ENCODE measurements around the gene SH3D21.

The SH3D21 gene

DNA sequence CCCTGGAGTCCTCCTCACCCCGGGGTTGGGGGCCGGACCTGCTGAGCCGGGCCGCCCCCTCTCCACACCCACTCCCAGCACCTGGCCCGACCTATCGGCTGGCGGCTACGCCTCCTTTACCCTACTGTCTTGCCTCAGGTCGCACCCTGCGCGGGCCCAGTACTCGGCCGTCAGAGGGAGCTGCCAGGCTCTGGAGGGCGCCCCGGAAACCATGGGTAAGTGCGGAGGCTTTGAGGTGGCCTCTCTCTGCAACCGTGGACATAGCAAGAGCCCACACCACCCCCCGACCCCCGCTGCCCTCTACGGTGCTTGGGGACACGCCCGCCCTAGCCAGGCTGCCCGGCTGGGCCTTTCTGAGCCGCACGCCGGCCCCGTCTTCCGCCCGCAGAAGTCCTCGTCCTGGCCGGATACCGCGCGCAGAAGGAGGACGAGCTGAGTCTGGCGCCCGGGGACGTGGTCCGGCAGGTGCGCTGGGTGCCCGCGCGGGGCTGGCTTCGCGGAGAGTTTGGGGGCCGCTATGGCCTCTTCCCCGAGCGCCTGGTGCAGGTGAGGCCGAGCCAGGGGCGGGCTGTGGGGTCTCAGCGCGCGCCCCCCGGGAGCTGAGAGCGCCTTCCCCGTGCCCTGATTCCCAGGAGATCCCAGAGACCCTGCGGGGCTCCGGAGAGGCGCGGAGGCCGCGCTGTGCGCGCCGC, at the start of gene SH3D21:
Gene SH3D21, plus strand, starts transcription at position 159 of the 692 bp plus-strand sequence. Its CDS starts 53 bp downstream, at position 212.
- peak; percentile 42 for DNase-seq (ENCODE audit: low read depth)

DNA sequence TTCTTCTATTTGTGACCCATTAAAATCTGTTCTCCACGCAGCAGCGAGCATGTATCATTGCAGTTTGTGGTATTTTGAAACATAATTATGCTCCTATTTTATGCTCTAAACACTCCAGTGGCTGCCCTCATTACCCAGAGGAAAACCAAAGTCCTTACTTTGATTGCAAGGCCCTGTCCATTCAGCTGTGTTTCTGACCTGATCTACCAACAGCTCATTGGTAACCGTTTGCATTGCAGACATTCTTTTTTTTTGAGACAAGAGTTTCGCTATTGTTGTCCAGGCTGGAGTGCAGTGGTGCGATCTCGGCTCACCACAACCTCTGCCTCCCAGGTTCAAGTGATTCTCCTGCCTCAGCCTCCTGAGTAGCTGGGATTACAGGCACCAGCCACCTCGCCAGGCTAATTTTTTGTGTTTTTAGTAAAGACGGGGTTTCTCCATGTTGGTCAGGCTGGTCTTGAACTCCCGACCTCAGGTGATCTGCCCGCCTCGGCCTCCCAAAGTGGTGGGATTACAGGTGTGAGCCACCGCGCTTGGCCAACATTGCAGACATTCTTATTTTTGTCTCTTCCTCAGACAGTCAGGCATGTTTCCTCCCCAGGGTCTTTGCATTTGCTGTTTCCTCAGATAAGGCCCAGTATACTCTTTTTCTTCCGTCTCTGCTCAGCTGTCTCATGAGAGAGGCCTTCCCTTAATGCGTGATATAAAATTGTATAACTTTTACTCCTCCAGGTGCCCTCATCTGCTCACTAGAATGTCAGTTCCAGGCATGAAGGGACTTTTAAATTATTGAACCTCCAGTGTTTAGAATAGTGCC, 49.4 kb upstream of the SH3D21 start:
- no peak for DNase-seq (ENCODE audit: low read depth)

DNA sequence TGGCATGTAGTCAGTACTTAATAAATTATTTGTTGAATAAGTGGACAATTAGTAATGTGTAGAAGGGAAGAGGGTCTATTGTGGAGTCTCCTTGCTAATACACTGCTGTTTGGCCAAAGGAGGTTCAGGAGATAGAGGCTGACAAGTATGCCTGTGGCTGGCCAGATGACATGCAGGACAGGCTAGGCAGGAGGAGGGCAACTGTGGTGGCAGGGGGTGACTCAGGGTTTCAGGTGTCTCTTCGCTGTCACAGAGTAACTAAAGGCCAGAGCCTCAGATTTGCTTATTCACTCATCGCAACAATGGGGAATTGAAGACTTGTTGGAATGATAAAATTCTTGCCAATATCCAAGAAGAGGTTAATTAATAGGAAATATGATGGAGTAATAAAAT, 48.8 kb upstream of the SH3D21 start:
- DNase-seq (ENCODE audit: low read depth): peak; percentile 18

DNA sequence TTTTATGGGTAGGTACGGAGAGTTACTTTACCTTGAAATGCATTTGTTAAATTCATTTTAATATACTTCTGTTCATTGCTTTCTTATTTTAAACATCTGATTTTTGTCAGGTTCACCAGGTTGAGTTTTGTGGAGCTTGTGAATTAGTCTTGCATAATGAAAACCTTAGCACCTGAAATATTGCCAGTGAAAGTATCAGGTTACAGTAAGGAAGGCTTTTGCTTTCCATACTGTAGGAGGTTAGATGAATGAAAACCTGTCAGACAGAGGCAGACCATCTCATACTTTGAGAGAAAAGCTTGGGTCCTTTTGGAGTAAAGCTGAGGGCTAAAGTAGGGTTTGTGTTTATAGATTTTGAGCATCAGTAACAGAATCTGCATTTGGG, 47.2 kb upstream of the SH3D21 start:
- no peak for DNase-seq (ENCODE audit: low read depth)

DNA sequence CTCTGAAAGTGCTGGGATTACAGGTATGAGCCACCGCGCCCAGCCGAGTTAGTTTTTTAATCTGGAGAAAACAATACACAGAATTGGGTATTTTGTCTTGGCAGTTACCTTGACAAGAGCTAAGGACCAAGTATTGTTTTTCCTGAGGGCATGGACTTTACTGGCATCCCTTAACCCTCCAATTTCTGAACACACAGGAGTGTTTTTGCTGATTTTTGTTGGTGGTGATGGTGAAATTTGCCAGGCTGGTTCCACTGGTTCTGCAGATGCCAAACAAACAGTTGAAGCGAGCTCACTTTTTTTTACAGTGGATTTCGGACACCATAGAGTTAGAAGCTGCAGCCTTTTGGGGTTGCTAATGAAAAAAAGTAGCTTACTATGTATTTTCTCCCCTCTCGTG, 37.2 kb upstream of the SH3D21 start:
- no peak for DNase-seq (ENCODE audit: low read depth)

DNA sequence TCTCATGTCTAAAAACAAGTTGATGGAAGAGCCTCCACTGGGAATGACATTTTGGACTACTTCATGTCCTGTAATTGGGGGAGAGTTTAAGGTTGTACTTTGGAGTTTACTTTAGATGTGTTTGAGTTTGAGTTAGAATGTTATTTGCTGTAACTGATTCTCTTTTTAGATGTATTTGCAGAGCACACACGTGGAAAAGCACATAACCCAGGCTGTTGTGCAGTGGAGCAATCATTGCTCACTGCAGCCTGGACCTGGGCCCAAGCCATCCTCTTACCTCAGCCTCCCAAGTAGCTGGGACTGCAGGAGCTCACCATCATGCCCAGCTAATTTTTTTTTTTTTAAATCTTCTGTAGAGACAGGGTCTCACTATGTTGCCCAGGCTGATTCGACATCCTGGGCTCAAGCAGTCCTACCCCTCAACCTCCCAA, 36.7 kb upstream of the SH3D21 start:
- DNase-seq (ENCODE audit: low read depth): no peak

DNA sequence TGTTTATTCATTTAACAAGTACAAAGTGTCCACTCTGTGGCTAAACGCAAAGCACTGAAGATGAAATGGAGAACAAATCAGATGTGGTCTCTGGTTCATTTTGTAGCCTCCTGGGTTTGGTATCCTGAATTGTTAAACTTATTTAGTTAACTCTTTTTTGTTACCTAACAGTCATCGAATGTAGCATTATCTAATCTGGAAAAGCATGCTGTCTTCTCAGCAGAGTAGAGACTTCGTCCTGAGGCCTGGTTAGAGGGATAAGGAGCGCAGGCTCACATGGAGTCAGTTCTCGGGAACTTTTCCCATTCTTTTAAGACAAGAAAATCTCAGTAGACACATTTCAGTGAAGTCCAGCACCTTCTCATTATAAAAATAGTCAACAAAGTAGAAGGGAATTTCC, 33.1 kb upstream of the SH3D21 start:
- no peak for DNase-seq (ENCODE audit: low read depth)

DNA sequence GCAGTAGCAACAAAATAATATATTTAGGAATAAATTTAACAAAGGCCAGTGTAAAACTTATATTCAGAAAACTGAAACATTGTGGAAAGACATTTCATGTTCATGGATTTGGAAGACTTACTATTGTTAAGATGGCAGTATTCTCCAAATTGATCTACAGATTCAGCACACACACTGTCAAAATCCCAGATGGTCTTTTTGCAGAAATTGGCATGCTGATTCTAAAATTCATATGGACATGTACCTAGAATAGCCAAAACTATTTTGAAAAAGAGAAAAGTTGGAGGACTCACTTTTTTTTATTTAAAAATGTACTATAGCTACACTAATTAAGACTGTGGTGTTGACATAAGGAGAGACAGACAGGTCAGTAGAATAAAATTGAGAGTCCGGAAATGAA, 32.0 kb upstream of the SH3D21 start:
- DNase-seq (ENCODE audit: low read depth): no peak

DNA sequence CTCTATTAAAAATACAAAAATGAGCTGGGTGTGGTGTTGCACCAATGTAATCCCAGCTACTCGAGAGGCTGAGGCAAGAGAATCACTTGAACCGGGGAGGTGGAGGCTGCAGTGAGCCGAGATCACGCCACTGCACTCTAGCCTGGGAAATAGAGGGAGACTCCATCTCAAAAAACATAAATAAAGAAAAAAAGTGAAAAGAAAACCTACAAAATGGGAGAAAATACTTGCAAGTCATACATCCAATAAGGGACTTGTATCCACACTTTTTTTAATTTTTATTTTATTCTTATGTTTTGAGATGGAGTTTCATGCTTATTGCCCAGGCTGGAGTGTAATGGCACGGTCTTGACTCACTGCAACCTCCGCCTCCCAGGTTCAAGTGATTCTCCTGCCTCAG, 29.5 kb upstream of the SH3D21 start:
- DNase-seq (ENCODE audit: low read depth): no peak

DNA sequence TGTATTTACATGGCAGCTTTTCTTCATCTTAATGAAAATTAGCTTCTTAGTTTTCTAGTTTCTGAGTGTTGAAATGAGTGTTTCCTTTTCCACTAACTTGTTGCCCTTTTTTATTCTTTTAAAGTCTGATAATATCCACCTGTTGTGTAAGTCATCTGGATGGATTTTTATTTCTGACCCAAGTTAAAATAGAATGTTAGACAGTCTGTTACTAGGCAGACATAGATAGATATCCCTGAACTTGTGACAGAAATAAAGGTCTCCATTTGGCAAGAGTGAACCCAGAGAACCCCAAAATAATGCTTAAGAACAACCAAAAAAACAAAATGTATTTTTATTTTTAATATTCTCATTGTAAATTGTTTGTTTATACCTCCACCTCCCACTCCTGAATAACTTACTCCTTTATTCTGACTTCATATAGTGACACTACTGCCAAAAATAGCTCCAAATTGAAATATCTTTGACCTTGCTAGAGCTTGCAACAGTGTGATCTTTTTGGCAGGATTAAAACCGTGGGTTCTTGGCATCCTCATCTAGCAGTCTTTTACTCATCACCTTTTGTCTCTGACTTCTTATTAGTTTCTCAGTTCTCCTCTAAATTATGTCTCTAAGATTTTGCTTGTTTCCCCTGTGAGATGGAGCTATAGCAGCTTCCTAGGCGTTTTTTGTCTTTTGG, 26.9 kb upstream of the SH3D21 start:
- peak; percentile 40 for DNase-seq (ENCODE audit: low read depth)

DNA sequence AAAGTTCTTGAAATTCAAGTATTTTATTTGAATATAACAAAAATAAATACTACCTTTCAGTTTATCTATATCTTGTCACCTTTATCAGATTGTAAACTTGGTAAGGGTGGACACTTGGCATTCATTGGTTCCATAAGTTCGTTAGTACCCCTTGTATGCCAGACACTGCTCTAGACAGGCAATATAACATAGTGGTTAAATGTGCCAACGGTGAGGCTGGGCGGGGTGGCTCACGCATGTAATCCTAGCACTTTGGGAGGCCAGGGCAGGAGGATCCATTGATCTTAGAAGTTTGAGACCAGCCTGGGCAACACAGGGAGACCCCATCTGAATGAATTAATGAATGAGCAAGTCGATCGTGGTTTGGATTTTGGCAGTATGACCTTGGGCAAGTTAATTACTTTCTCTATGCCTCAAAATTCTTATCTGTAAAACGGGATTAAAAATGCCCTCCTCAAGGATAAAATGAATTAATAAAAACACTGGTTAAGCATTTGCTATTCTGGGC, 26.3 kb upstream of the SH3D21 start:
- no peak for DNase-seq (ENCODE audit: low read depth)

DNA sequence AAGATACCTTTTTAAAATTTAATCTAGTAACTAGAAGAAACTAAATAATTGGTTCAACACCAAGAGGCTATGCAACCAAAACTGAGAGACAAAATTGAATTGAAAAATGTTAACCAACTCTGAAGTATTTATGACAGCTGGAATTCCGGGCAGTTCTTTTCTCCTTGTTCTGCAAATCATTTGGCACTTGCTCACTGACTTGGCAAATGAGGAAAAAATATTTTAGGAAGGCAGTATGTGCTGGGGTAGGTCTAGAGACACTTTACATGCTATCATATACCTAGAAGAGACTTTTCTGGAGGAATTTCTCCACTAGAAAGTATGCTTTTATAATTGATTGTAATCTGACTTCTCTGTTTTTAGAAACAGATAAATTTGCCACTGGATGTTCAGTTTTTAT, 22.1 kb upstream of the SH3D21 start:
- DNase-seq (ENCODE audit: low read depth): peak; percentile 47

DNA sequence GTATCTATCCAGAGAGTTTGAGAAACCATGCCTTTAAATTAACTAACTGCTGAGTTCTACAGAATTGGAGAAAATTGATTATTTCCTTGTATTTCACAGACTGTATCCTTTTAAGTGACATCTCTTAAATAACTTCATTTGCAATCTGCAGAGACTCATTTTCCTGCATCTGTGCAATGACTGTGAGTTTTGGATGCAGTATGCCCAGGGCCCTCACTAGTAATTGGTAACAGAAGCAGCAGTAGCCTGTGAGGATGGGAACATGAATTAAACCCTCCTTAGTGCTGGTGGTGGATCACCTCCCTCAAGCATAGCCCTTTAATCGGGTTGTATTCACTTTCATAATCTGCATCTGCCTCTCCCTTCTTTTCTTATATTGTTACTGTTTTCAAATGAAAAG, 21.7 kb upstream of the SH3D21 start:
- DNase-seq (ENCODE audit: low read depth): no peak

DNA sequence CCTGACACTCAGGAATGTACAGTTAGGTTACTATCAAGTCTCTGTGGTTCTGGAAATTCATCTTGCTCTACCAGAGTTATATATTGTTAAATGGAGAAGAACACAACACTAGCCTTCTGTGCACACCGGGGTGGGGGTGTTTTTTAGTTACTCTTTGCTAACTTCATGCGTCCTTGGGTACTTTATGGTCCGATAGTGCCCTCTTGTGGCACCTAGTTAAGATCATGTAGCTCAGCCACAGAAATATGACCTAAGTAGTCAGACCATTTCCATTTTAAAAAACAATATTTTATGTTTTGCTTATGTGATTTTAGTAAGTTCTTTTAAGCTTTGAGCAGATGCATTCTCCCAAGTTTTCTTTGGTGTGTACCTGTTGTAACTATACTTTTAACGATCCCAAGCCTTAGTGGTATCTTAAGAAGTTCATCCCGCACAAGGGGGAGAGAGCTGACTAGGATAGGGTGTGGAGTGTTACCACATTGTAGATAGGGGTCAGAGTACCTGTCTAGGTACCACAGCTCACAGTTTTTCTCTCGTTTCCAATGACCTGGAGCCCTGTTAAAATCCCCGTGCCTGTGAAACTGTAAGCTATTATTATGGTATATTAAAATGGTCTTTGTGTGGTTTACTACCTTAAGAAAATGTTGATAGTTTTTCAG, 20.6 kb upstream of the SH3D21 start:
- DNase-seq (ENCODE audit: low read depth): peak; percentile 86

DNA sequence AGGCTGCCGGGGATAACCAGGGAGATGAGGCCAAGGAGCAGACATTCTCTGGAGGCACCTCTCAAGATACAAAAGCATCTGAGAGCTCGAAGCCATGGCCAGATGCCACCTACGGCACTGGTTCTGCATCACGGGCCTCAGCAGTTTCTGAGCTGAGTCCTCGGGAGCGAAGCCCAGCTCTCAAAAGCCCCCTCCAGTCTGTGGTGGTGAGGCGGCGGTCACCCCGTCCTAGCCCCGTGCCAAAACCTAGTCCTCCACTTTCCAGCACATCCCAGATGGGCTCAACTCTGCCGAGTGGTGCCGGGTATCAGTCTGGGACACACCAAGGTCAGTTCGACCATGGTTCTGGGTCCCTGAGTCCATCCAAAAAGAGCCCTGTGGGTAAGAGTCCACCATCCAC, 19.4 kb upstream of the SH3D21 start:
- DNase-seq (ENCODE audit: low read depth): no peak

DNA sequence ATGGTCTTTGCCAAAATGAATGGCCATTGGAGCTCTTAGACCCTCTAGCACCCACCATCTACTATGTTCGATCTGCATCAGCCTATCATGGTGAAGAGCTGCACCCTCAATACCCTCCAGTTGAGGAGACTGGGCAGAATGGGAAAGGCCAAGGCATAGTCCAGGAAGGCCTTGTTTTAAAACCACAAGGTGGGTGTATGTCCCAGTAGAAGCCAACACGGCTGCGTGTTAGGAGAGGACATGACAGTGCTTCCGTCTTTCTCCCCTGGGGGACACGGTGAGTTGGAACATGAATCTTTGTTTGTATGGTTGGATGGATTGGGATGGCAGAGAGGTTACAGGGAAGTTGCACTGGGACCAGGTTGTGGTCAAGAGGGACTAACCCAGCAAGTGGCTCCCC, 18.6 kb upstream of the SH3D21 start:
- no peak for DNase-seq (ENCODE audit: low read depth)

DNA sequence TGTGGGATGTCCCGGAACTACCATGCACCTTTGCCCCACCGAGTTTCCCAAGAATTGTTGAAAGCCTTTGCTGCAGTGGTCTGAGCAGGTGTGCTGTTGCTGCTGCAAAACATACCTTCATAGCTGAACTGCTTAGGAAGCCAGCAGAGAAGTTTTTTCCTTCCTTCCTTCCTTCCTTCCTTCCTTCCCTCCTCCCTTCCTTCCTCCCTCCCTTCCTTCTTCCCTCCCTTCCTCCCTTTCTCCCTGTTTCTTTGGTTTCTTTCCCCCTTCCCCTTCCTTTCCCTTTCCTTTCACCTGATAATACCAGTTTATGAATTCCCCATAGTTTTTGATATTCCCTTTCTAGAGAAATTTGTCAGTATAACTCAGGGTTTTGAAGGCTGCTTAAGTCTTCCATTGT, 10.8 kb upstream of the SH3D21 start:
- no peak for DNase-seq (ENCODE audit: low read depth)

DNA sequence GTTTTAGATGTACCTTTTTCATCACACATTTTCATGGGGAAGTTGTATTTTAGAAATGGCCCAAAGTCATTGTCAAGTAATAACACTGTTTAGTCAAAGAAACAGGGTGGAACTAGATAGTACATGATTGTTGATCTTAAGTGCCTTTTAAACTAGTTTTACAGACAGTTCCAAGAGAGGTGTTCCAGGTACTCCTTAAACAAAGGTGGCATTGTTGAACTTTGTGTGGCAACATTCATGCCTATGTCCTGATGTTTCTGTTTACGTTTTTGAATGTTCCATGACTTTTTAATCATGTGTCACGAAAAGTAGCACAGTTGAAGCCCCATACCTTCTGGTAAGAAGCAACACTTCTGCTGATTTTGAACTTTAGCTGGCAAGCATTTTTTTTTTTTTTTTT, 9.1 kb upstream of the SH3D21 start:
- DNase-seq (ENCODE audit: low read depth): no peak

DNA sequence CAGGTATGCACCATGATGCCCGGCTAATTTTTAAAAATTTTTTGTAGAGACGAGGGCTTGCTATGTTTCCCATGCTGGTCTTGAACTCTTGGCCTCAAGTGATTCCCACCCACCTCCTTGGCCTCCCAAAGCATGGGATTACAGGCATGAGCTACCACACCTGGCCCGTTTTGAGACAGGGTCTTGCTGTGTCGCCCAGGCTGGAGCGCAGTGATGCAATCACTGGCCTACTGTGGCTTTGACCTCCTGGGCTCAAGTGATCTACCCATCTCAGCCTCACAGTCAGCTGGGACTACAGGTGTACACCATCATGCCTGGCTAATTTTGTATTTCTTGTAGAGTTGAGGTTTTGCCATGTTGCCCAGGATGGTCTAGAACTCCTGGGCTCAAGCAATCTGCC, 7.5 kb upstream of the SH3D21 start:
- no peak for DNase-seq (ENCODE audit: low read depth)

DNA sequence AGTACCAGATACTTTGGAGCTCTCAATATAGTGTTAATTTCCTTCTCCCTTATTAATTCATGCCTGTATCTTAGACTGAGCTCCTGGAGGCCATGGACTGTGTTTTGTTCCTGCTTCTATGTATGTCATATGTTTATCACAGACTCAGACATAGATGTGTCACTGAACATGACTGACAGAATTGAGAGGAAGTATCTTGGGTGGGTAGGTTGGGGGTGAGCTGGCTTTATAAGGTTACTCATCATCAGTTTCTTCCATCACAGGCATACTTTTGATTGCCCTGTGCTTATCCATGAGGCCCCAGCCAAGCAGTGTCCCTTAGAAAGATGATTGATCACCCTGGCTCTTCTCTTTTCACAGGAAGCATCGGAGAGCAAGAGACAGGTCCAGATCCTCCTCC, 5.6 kb upstream of the SH3D21 start:
- DNase-seq (ENCODE audit: low read depth): peak; percentile 26

DNA sequence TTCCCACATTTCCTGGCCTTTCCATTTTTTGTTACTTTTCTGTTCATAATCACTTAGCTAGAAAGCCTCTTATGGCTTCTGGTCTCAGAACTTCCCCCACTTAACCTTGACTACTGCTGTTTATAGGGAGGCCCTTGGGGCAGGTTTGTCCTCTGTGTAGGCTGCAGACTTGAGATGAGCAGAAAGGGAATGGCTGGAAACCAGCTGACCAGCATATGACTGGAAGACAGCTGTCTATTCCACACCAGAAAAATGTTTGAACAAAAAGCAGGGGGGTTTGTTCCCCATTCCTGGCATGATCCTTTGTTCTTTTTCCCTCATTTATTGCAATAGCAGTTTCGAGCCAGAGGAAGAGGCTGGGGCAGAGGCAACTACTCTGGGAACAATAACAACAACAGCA, 4.9 kb upstream of the SH3D21 start:
- DNase-seq (ENCODE audit: low read depth): no peak

DNA sequence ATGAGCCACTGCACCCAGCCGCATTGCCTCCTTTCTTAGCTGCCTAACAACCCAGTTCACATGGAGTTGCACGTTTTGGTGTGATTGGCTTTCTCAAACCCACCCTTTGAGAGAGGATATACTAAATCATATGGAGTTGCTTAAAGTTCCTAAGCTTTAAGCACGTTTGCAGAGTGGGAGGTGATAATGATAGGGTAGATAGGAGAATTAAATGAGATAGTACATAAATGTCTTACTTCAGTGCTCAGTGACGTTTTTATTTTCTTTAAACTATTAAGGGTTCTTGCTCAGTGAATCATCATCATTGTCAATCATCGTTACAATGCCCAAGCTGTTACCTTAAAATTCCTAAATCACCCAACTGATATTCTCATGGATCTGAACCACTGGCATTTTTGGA, 2.9 kb upstream of the SH3D21 start:
- no peak for DNase-seq (ENCODE audit: low read depth)
